GM10847 (cell line): ENCODE measurements around the gene PDZD4.

ENCODE experiments used
- POLR2A ChIP-seq: IDR thresholded peaks from 2 replicates; pipeline ENCODE4 v1.6.1; 2011; ENCODE audit not compliant: insufficient read length; ENCODE audit errors: extremely low read depth

PDZD4 gene

GRCh38 chrX:153804621-153805020 lies 25.7 kb downstream of the PDZD4 start:
- TF ChIP-seq POLR2A: no peak

- TF ChIP-seq POLR2A: no peak
These were observed 26.2 kb downstream of the PDZD4 start for GRCh38 chrX:153804100-153804595.

GRCh38 chrX:153803211-153804099 lies 26.9 kb downstream of the PDZD4 start:
- TF ChIP-seq POLR2A: no peak

GRCh38 chrX:153802513-153803045 lies 27.8 kb downstream of the PDZD4 start:
- no peak for TF ChIP-seq POLR2A

- TF ChIP-seq POLR2A: no peak
These were observed 28.7 kb downstream of the PDZD4 start for GRCh38 chrX:153801669-153802068.

GRCh38 chrX:153800746-153801145 lies 29.6 kb downstream of the PDZD4 start:
- no peak for TF ChIP-seq POLR2A

- no peak for TF ChIP-seq POLR2A
These were observed 30.1 kb downstream of the PDZD4 start for GRCh38 chrX:153800177-153800722.

- no peak for TF ChIP-seq POLR2A
These were observed 31.0 kb downstream of the PDZD4 start for GRCh38 chrX:153799326-153799725.

GRCh38 chrX:153797415-153798015 lies 32.8 kb downstream of the PDZD4 start:
- no peak for TF ChIP-seq POLR2A

- TF ChIP-seq POLR2A: no peak
These were observed 35.2 kb downstream of the PDZD4 start for GRCh38 chrX:153794897-153795816.

- TF ChIP-seq POLR2A: peak; percentile 52
These were observed 36.1 kb downstream of the PDZD4 start, which contains the start of the genes IDH3G and SSR4 for GRCh38 chrX:153794018-153794896. Gene IDH3G, minus strand, starts transcription at chrX:153794375. Its CDS starts 49 bp downstream, at chrX:153794326. Gene SSR4, plus strand, starts transcription at chrX:153794668. Its CDS starts 20 bp downstream, at chrX:153794688.

- no peak for TF ChIP-seq POLR2A
These were observed 37.1 kb downstream of the PDZD4 start for GRCh38 chrX:153793291-153793690.

GRCh38 chrX:153792368-153792767 lies 38.0 kb downstream of the PDZD4 start:
- no peak for TF ChIP-seq POLR2A
